K562 (cell line): ENCODE results near the gene C2orf42. TPM values are rescaled to one million over a fixed set of nuclear protein-coding genes. Genes with fewer than 3 reads are reported as not detected.

Source experiments
- CBX3 ChIP-seq, 2 experiments: IDR thresholded peaks; 1 replicate in 1 of 2; 2 replicates in 1 of 2; pipeline ENCODE4 v1.6.1; 2012; ENCODE audit warnings: inconsistent platforms in 2 of 2, low read length in 2 of 2, borderline replicate concordance in 1 of 2, control low read depth in 1 of 2
- COPS2 ChIP-seq: fragments of 450-650 bp; conservative IDR thresholded peaks from 2 replicates; pipeline ENCODE4 v1.6.1; 2016; ENCODE audit warnings: mild to moderate bottlenecking, moderate library complexity
- CREB1 ChIP-seq, 2 experiments: sonication (generic) in 1 of 2; formaldehyde crosslinking in 1 of 2; IDR thresholded peaks; 2 replicates each; pipeline versions ENCODE4 v1.6.1 to v1.8.0; 2012 to 2022; ENCODE audit warnings: inconsistent platforms in 1 of 2, mild to moderate bottlenecking in 1 of 2, missing genetic modification reagents in 1 of 2, moderate library complexity in 1 of 2
- DIDO1 ChIP-seq: fragments of 450-650 bp; IDR thresholded peaks from 2 replicates; pipeline ENCODE4 v1.6.1; 2016; ENCODE audit warnings: low read depth, missing biosample characterization, missing genetic modification characterization
- ETV5 ChIP-seq: sonication (generic); formaldehyde crosslinking; IDR thresholded peaks from 2 replicates; pipeline ENCODE4 v1.4.0; 2020; ENCODE audit warnings: low read depth, mild to moderate bottlenecking, missing genetic modification reagents
- FOXM1 ChIP-seq, 2 experiments: fragments of 450-650 bp in 1 of 2; sonication (generic) in 1 of 2; formaldehyde crosslinking in 1 of 2; IDR thresholded peaks; 2 replicates each; pipeline versions ENCODE4 v1.6.1 to v1.9.0; 2017 to 2022; ENCODE audit warnings: low read depth in 2 of 2, mild to moderate bottlenecking in 2 of 2, missing genetic modification reagents in 1 of 2, moderate library complexity in 1 of 2
- GATAD2A ChIP-seq: fragments of 450-650 bp; IDR thresholded peaks from 2 replicates; pipeline ENCODE4 v1.6.1; 2017
- JUNB ChIP-seq: fragments of 450-650 bp; formaldehyde crosslinking; conservative IDR thresholded peaks from 2 replicates; pipeline ENCODE4 v1.4.0; 2020; ENCODE audit warnings: mild to moderate bottlenecking
- KLF1 ChIP-seq: fragments of 450-650 bp; IDR thresholded peaks from 2 replicates; pipeline ENCODE4 v1.6.1; 2016; ENCODE audit warnings: missing genetic modification characterization, missing compliant biosample characterization
- MAZ ChIP-seq, 2 experiments: fragments of 450-650 bp in 1 of 2; sonication (generic) in 1 of 2; formaldehyde crosslinking; IDR thresholded peaks in 1 of 2; conservative IDR thresholded peaks in 1 of 2; 2 replicates each; pipeline versions ENCODE4 v1.4.0 to v1.5.0; 2020; ENCODE audit warnings: mild to moderate bottlenecking in 1 of 2, missing genetic modification reagents in 1 of 2
- MYBL2 ChIP-seq, 2 experiments: fragments of 450-650 bp in 1 of 2; sonication (generic) in 1 of 2; formaldehyde crosslinking in 1 of 2; IDR thresholded peaks; 2 replicates each; pipeline versions ENCODE4 v1.6.1 to v1.8.1; 2017 to 2022; ENCODE audit warnings: borderline replicate concordance in 1 of 2, inconsistent platforms in 1 of 2, low read depth in 1 of 2, mild to moderate bottlenecking in 1 of 2, missing genetic modification reagents in 1 of 2, moderate library complexity in 1 of 2
- NCOA4 ChIP-seq: fragments of 450-650 bp; IDR thresholded peaks from 2 replicates; pipeline ENCODE4 v1.6.1; 2018; ENCODE audit warnings: mild to moderate bottlenecking; ENCODE audit not compliant: partially characterized antibody
- PATZ1 ChIP-seq: fragments of 250-450 bp; sonication (Bioruptor Pico); IDR thresholded peaks from 2 replicates; pipeline ENCODE4 v1.5.0; 2020; ENCODE audit warnings: mild to moderate bottlenecking, borderline replicate concordance
- PHF21A ChIP-seq: fragments of 450-650 bp; IDR thresholded peaks from 2 replicates; pipeline ENCODE4 v1.6.1; 2017; ENCODE audit warnings: low read depth, borderline replicate concordance
- SFPQ ChIP-seq: fragments of 200-400 bp; formaldehyde crosslinking; IDR thresholded peaks from 2 replicates; pipeline ENCODE4 v1.6.1; 2017; ENCODE audit warnings: mild to moderate bottlenecking, low read depth, low read length, moderate library complexity
- SNAPC5 ChIP-seq: fragments of 250-450 bp; sonication (Bioruptor Pico); IDR thresholded peaks from 2 replicates; pipeline ENCODE4 v1.8.0; 2021; ENCODE audit warnings: moderate library complexity, mild to moderate bottlenecking, inconsistent platforms
- USF2 ChIP-seq: sonication (generic); formaldehyde crosslinking; IDR thresholded peaks from 2 replicates; pipeline ENCODE4 v1.5.0; 2020; ENCODE audit warnings: missing genetic modification reagents
- ZFX ChIP-seq: sonication (generic); formaldehyde crosslinking; IDR thresholded peaks from 2 replicates; pipeline ENCODE4 v1.8.0; 2022; ENCODE audit warnings: mild to moderate bottlenecking, missing genetic modification reagents, moderate library complexity
- ZNF212 ChIP-seq: fragments of 450-650 bp; formaldehyde crosslinking; IDR thresholded peaks from 2 replicates; pipeline ENCODE4 v1.4.0; 2020; ENCODE audit warnings: mild to moderate bottlenecking
- ZNF3 ChIP-seq: fragments of 250-450 bp; sonication (Bioruptor Pico); IDR thresholded peaks from 2 replicates; pipeline ENCODE4 v1.5.0; 2021; ENCODE audit warnings: mild to moderate bottlenecking, moderate library complexity
- ZNF436 ChIP-seq: fragments of 250-450, 450-650 bp; sonication (Bioruptor Pico); formaldehyde crosslinking; IDR thresholded peaks from 2 replicates; pipeline ENCODE4 v1.7.0; 2020; ENCODE audit warnings: mild to moderate bottlenecking
- ZNF79 ChIP-seq: fragments of 250-450 bp; sonication (Bioruptor Pico); IDR thresholded peaks from 2 replicates; pipeline ENCODE4 v1.4.0; 2020; ENCODE audit warnings: low read depth, mild to moderate bottlenecking, moderate library complexity
- ZNF830 ChIP-seq: fragments of 250-450 bp; sonication (Bioruptor Pico); IDR thresholded peaks from 2 replicates; pipeline ENCODE4 v1.5.0; 2021; ENCODE audit warnings: mild to moderate bottlenecking
- polyA plus RNA-seq, 8 experiments: library from polyadenylated mRNA; depleted of rRNA in 4 of 8; stranded (reverse) in 5 of 8; unstranded in 3 of 8; fragments of >200 nt; fragmentation: Nextera tagmentation in 2 of 8; fragmentation: Illumina TruSeq in 1 of 8; extraction: Ambion mirVana in 2 of 8; extraction: Trizol in 1 of 8; gene quantifications; 2 replicates each; pipeline versions ENCODE4 v1.2.1 to v1.2.3, GENCODE V29; 2011 to 2014; ENCODE audit warnings: inconsistent platforms in 1 of 8, missing spikeins in 1 of 8
- total RNA-seq, 7 experiments: library from RNA; depleted of rRNA in 6 of 7; stranded (reverse); fragments of >200 nt in 6 of 7; fragmentation: Illumina TruSeq in 2 of 7; extraction: Trizol in 2 of 7; gene quantifications; 2 replicates each; pipeline versions ENCODE4 v1.2.1 to v1.2.3, GENCODE V29; 2011 to 2021; ENCODE audit warnings: low replicate concordance in 1 of 7

C2orf42 gene
- total and polyA plus RNA-seq, 9 of the 15 experiments (the other 6 are each of a cell fraction or from before 2014, with no cell fraction given): 4.6 to 10.9 (median 7.5) TPM

- TF ChIP-seq DIDO1: no peak
- TF ChIP-seq PHF21A: no peak
- no peak for TF ChIP-seq SFPQ
- TF ChIP-seq ZNF212: no peak
- TF ChIP-seq KLF1 (tag): no peak
- no peak; a peak in 1 of 4 replicates for TF ChIP-seq MAZ (CRISPR knock-in tag; conservative IDR thresholded peaks at IDR 0.05 in 1 of 2, IDR thresholded peaks at IDR 0.05 in 1 of 2)
- TF ChIP-seq COPS2: no peak
- no peak; the same call in 1 of the 2 replicates for TF ChIP-seq CREB1 (IDR thresholded peaks at IDR 0.05)
- no peak for TF ChIP-seq CREB1 (CRISPR knock-in tag; IDR thresholded peaks at IDR 0.05)
- no peak for TF ChIP-seq SNAPC5 (CRISPR knock-in tag)
- no peak for TF ChIP-seq MYBL2 (IDR thresholded peaks at IDR 0.05; ENCODE audit: low read depth)
- TF ChIP-seq MYBL2 (CRISPR knock-in tag; IDR thresholded peaks at IDR 0.05; ENCODE audit: borderline replicate concordance): no peak
- TF ChIP-seq ZNF830 (CRISPR knock-in tag): peak; percentile 52; the same call in 1 of the 2 replicates
- no peak for TF ChIP-seq ZFX (CRISPR knock-in tag)
- no peak for TF ChIP-seq FOXM1 (IDR thresholded peaks at IDR 0.05; ENCODE audit: low read depth)
- TF ChIP-seq FOXM1 (CRISPR knock-in tag; IDR thresholded peaks at IDR 0.05; ENCODE audit: low read depth): no peak
- 0 out of 2 replicates have a peak, but pooled peaks have one; percentile 8 for TF ChIP-seq PATZ1 (CRISPR knock-in tag)
- no peak for TF ChIP-seq ETV5 (CRISPR knock-in tag)
- no peak for TF ChIP-seq ZNF3
- TF ChIP-seq GATAD2A: no peak
- TF ChIP-seq ZNF436 (CRISPR knock-in tag): no peak
- no peak; the same call in 1 of the 2 replicates for TF ChIP-seq ZNF79 (CRISPR knock-in tag)
- TF ChIP-seq USF2 (CRISPR knock-in tag): no peak
- no peak for TF ChIP-seq CBX3 (IDR thresholded peaks at IDR 0.05; ENCODE audit: borderline replicate concordance in 1 of 2, low read length in 2 of 2)
- no peak for TF ChIP-seq JUNB (CRISPR knock-in tag)
- no peak for TF ChIP-seq NCOA4
Observed at GRCh38 chr2:70141212-70141901, 49.5 kb downstream of the C2orf42 start (continued).
